GM03348 (cell line): ENCODE results near the gene RASL10B.
"Not testable (repeated sequence)": the region's sequence is repeated elsewhere in the genome, so short reads cannot be mapped to it uniquely, and the experiment has no call there.

Experiments used
- DNase-seq: peaks from one replicate; pipeline ENCODE4 v3.0.0; 2012; ENCODE audit warnings: low spot score

Gene RASL10B, protein sequence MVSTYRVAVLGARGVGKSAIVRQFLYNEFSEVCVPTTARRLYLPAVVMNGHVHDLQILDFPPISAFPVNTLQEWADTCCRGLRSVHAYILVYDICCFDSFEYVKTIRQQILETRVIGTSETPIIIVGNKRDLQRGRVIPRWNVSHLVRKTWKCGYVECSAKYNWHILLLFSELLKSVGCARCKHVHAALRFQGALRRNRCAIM

DNA sequence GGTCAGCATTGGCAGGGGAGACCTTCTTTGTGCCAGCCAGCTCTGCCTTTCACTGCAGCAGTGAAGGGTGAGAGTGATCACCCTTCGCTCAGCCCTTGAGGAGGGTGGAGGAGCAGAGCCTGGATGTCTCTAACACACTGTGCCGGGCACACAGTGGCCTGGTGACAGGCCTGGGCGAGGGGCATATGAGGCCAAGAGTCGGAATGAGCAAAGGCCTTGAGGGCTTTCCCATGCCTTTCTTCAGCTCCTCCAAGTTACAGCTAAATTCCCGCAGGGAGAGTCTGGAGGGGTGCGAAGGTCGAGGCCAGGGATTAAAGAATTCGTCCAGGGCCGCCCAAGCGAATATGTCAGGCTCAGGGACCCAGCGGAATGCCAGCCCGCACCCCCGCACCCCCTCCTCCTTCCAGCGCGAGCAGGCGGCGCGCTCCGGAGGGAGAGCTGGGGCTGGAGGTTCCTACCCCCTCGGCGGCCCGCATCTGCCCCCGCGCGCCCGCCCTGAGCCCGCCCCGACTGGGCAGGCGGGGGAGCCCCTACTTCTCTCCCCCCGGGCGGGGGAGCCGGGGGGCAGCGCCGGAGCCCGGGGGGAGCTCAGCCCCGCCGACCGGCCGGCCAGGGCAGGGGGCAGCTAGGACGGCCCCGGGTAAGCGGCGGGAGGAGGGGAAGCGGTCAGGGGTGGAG, at the start of gene RASL10B:
TSS of gene RASL10B (plus strand) at position 401 of the 678 bp plus-strand sequence. CDS start 3,546 bp downstream, outside the sequence.
- peak; percentile 88 for DNase-seq

- no peak for DNase-seq
These were observed 47.8 kb upstream of the RASL10B start for GRCh38 chr17:35683591-35683990.

DNA sequence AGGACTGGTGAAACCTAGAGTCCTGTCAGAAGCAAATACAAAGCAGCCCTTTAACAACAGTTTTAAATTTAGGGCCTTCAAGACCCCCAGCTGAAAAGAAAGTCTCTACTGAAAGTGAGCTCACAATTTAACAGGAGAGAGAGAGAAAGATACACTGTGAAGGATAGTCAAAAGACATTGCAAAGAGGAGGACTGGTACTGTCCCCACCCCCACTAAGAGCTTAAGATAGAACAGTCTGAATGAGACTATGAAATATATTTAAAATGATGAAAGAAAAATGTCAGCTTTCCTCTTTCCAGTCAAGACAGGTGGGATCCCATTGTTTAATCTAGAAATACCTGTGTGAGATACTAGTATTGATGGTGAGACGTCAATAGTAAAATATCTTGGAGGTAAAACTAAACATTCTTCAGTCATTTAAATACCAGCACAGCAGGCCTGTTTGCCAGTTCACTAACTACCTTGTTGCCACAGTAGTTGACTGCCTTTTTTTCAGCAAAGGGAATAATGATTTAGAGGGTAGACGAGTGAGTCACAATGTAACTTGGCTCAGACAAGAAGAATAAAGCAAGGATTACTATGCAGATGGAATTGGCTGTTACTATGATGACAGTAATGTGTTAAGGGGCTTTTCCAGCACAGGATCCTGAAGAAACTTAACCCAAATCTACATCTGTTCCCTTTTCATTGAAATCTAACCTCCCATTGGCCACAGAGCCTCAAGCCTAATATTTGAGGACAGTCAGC, 47.2 kb upstream of the RASL10B start:
- peak; percentile 59 for DNase-seq

DNA sequence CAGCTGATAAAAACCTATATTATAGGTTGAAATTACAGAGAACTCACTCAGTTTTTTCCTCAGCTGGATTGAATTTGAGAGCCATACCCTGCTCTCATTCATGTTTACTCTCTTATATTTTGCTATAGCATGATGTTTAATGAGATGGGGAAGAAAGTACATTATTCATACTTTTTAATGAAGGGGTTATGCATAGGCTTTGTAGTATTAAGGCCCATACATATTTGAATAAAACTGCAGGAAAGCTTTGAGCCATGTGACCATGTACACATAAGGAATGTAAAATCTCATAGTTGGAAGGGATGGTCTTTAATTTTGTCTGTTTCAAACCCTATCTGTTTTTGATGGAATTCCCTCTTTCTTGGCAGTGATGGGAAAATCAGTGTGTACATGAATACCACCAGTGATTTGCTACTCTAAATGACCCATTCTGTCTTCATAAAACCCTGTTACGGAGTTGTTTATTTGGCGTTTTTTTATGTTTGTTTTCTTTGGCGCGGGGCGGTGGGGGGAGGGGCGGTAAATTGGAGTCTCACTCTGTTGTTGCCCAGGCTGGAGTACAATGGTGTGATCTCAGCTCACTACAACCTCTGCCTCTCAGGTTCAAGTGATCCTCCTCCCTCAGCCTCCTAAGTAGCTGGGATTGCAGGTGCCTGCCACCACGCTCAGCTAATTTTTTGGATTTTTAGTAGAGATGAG, 38.8 kb upstream of the RASL10B start:
- DNase-seq: no peak

GRCh38 chr17:35693662-35694061, 37.8 kb upstream of the RASL10B start:
- no peak for DNase-seq

GRCh38 chr17:35694906-35695305, 36.5 kb upstream of the RASL10B start:
- no peak for DNase-seq

GRCh38 chr17:35695613-35696012, 35.8 kb upstream of the RASL10B start:
- DNase-seq: no peak

DNA sequence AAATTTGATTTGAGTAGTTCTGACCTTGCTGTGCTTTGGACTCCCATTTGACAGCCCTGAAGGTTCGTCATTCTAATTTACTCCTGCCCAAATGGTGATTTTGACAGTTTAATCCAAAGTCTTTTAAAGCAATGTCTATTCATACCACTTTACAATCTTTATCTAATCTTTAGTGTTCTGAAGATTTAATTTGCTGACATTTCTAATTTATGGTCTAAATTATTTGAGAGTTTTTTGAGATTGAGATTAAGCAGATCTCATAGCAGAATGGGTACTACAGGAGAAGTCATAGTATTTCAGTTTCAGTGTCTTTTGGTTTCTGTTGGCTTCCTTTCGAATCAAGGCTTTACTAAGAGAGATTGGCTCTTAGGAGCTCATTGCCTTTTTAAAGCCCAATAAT, 32.6 kb upstream of the RASL10B start:
- DNase-seq: no peak

GRCh38 chr17:35700150-35700549, 31.3 kb upstream of the RASL10B start:
- peak; percentile 9 for DNase-seq

GRCh38 chr17:35701491-35701890, 29.9 kb upstream of the RASL10B start:
- no peak for DNase-seq

GRCh38 chr17:35703308-35703707, 28.1 kb upstream of the RASL10B start:
- DNase-seq: not testable (repeated sequence)

GRCh38 chr17:35705230-35705629, 26.2 kb upstream of the RASL10B start:
- no peak for DNase-seq

- DNase-seq: no peak
These were observed 25.7 kb upstream of the RASL10B start for GRCh38 chr17:35705705-35706104.

DNA sequence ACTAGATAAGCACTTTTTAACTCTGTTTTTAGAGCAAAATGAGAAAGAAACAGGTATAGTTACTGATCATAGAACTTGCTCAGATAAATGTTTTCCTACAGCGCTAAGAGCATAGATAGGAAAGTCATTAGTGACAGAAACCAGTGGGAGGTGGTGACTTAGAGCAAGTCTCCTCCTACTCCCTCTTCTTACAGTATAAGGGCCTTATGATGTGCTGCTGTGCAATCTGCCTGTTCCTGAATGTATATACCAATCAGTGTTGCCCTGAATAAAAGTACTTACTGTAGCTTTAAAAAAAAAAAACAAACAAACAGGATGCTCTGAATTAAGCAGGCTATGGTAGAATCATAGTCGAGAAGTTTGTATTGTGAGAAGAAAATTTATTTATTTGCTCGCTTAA, 23.3 kb upstream of the RASL10B start:
- no peak for DNase-seq

DNA sequence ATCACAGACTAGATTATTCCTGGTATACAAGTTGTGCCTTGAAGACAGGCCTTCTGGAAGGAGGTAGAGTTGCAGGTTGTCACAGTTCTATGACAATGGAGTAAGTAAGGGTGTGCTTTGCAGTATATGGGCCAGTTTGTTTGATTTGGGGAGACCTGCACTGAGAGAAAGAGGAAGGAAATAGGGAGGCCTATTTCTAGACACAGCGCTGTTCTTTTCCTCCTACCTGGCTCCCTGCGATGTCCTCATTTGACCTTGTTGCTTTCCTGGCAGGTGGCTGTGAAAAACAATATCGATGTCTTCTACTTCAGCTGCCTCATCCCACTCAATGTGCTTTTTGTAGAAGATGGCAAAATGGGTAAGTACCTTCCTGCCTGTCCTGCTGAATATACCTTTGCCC, 22.5 kb upstream of the RASL10B start:
- DNase-seq: no peak

- DNase-seq: no peak
These were observed 21.6 kb upstream of the RASL10B start for GRCh38 chr17:35709874-35710273.

DNA sequence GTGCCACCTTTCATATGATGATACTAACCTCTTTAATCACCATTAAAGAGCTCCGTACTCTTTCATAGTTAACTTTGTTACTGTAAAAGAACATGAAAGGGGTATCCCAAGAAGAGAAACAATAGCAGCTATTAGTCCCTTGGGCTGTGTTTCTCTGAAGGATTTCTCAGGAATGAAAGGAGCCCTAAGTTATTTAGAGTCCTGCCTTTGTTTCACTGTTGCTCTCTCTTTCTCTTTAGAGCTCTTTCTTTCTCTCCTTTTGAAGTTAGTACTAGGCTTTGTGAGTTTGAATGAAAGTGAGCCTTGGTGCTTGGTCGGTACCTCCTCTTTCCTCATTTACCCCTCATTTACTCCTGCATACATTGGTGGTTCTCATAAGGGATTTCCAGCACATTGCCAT, 20.5 kb upstream of the RASL10B start:
- DNase-seq: no peak

GRCh38 chr17:35713069-35713728, 18.2 kb upstream of the RASL10B start:
- peak; percentile 80 for DNase-seq

- no peak for DNase-seq
These were observed 16.5 kb upstream of the RASL10B start for GRCh38 chr17:35714988-35715387.

DNA sequence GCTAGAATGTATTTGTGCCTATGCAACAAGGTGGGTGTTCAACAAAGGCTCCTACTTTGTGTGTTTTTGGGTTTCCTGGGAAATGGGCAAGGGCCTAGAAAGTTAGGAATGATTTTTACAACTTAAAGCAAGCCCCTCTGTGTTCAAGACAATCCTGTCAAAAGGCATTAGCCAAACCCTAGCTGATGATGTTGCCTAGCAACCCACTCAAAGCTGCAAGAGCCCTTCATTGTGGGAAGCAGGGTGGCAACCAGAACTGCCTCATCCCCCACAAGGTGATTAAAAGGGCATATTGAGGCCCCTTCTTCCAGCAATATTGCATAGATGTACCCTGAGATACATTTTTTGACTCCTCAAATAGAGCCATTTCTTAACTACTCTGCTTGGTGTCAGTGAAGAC, 16.0 kb upstream of the RASL10B start:
- DNase-seq: no peak

GRCh38 chr17:35716173-35716572, 15.3 kb upstream of the RASL10B start:
- DNase-seq: no peak

GRCh38 chr17:35716897-35717465, 14.5 kb upstream of the RASL10B start:
- DNase-seq: no peak
